Activated T-cell treated with anti-CD3 and anti-CD28 coated beads, Interleukin-2, amount 50 U/mL, for 24 hours (primary cell): ENCODE measurements around the gene MGME1.

Source experiments
- DNase-seq: peaks from one replicate; pipeline ENCODE4 v3.0.0-alpha.2; 2020
- H3K27ac Mint-ChIP-seq: 2 replicates; pipeline ENCODE4 v1.8.0; 2020; ENCODE audit warnings: mild to moderate bottlenecking, mixed read lengths
- H3K27me3 Mint-ChIP-seq: 2 replicates; pipeline ENCODE4 v1.8.0; 2020; ENCODE audit warnings: mixed read lengths
- H3K36me3 Mint-ChIP-seq: 2 replicates; pipeline ENCODE4 v1.8.0; 2020; ENCODE audit warnings: low read depth, mixed read lengths
- H3K4me1 Mint-ChIP-seq: 2 replicates; pipeline ENCODE4 v1.8.0; 2020; ENCODE audit warnings: low read depth, mixed read lengths
- H3K4me3 Mint-ChIP-seq: 2 replicates; pipeline ENCODE4 v1.8.0; 2020; ENCODE audit warnings: mild to moderate bottlenecking, moderate library complexity, mixed read lengths
- H3K9me3 Mint-ChIP-seq: 2 replicates; pipeline ENCODE4 v1.8.0; 2020; ENCODE audit warnings: mixed read lengths

The MGME1 gene

GRCh38 chr20:18031050-18031449, 62.2 kb downstream of the MGME1 start:
- Mint-ChIP-seq H3K4me3 (no peak overlapping the region), H3K27ac (no peak overlapping the region), H3K27me3 (peaks cover 13% of the 10 kb centered on the region), H3K9me3 (no peaks in the 10 kb centered on the region), H3K4me1 (no peaks in the 10 kb centered on the region), H3K36me3 (no peaks in the 10 kb centered on the region)
- no peak for DNase-seq

- no peak for DNase-seq
- Mint-ChIP-seq H3K4me1 (no peaks in the 10 kb centered on the region), H3K27me3 (peaks cover 12% of the 10 kb centered on the region), H3K27ac (no peak overlapping the region), H3K36me3 (no peaks in the 10 kb centered on the region), H3K4me3 (no peak overlapping the region), H3K9me3 (no peaks in the 10 kb centered on the region)
These were observed 63.2 kb downstream of the MGME1 start for GRCh38 chr20:18031888-18032509.

DNA sequence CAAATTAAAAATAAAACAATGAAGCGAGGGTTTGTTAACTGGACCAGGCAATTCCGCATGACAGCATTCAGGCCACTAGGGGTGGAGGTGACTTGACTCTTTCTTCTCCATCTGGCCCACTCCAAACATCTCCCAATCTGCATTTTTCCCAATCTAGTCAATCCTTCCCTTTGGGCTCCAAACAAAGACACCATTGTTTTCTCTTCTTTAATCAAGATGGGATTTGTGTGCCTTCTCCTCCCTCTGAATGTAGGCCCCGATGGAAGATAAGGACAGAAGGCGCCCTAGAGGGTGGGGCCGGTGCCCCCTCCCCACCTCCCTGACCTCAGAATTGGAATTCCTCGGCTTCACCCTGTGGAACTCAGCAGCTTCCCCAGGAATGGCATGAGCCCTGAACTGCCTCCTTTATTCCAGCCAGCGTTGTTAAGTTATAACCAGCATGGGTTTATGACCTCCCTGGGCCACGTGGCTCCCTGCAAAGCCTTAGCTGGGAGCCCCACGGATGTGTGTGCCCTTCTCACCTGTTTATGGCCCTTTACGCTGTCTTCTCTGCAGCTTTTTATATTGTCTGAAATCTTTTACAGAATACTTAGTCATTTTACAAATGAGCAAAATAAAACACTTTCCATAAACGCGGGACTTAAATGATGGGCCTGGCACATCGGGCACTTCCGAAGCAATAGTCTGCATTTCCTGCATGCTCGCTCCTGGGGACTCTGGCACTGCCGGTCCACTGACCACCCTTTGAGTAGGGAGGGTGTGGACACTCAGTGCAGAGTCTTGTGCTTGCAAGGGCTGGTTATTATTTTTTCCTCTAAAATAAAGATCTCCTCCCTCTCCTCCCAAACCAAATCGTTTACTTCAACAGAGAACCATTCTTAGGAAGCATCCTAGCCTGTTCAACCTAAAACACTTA, 64.4 kb downstream of the MGME1 start:
- Mint-ChIP-seq H3K9me3 (no peaks in the 10 kb centered on the region), H3K27ac (no peak overlapping the region), H3K27me3 (peaks cover 12% of the 10 kb centered on the region), H3K36me3 (no peaks in the 10 kb centered on the region), H3K4me3 (no peak overlapping the region), H3K4me1 (no peaks in the 10 kb centered on the region)
- DNase-seq: no peak

GRCh38 chr20:18034039-18034438, 65.2 kb downstream of the MGME1 start:
- H3K9me3 Mint-ChIP-seq: no peaks in the 10 kb centered on the region
- H3K4me1 Mint-ChIP-seq: no peaks in the 10 kb centered on the region
- no peak for DNase-seq
- H3K27ac Mint-ChIP-seq: no peak overlapping the region
- H3K36me3 Mint-ChIP-seq: no peaks in the 10 kb centered on the region
- peaks cover 12% of the 10 kb centered on the region for H3K27me3 Mint-ChIP-seq
- H3K4me3 Mint-ChIP-seq: no peak overlapping the region

DNA sequence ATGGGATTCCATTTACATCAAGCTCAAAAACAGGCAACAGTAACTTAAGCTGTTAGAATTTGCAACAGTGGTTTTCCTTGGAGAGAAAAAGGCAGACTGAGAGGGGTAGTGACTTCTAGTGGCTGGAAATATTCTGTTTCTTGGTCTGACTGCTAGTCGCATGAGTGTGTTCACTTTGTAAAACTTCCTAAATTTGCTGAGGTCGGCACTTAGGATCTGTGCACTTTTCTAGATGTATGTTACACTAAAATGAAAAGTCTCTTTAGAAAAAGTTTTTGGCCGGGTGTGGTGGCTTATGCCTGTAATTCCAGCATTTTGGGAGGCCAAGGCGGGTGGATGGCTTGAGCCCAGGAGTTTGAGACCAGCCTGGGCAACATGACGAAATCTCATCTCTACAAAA, 70.2 kb downstream of the MGME1 start:
- DNase-seq: no peak
- peaks cover 5% of the 10 kb centered on the region for H3K9me3 Mint-ChIP-seq
- H3K27ac Mint-ChIP-seq: no peak overlapping the region
- H3K36me3 Mint-ChIP-seq: no peaks in the 10 kb centered on the region
- H3K4me3 Mint-ChIP-seq: no peak overlapping the region
- H3K4me1 Mint-ChIP-seq: no peaks in the 10 kb centered on the region
- H3K27me3 Mint-ChIP-seq: peaks cover 31% of the 10 kb centered on the region
